GM12891 (cell line): Measurements from ENCODE around the gene GDPD5.

Source experiments
- PAX5 ChIP-seq: IDR thresholded peaks from 2 replicates; pipeline ENCODE4 v1.6.1; 2011; ENCODE audit warnings: low read length, moderate library complexity, mild to moderate bottlenecking; ENCODE audit not compliant: insufficient read depth, severe bottlenecking
- POLR2A ChIP-seq: IDR thresholded peaks from 2 replicates; pipeline ENCODE4 v1.6.1; 2011; ENCODE audit warnings: low read depth, low read length, control low read depth
- POLR2AphosphoS5 ChIP-seq: IDR thresholded peaks from 2 replicates; pipeline ENCODE4 v1.6.1; 2011; ENCODE audit warnings: low read depth, low read length, control low read depth
- SPI1 ChIP-seq: IDR thresholded peaks from 2 replicates; pipeline ENCODE4 v1.6.1; 2011; ENCODE audit warnings: low read depth, low read length, control low read depth

GRCh38 chr11:75469785-75470405, 55.8 kb downstream of the GDPD5 start:
- TF ChIP-seq POLR2AphosphoS5 (no peak), POLR2A (no peak), PAX5 (no peak), SPI1 (no peak)
